PFSK-1 (cell line): Measurements from ENCODE around the gene TTC28.

Source experiments
- FOXP2 ChIP-seq: optimal IDR thresholded peaks from 2 replicates; pipeline ENCODE3; 2011; ENCODE audit warnings: borderline replicate concordance, control low read depth, inconsistent platforms; ENCODE audit not compliant: insufficient read depth; ENCODE audit errors: extremely low read length, extremely low read depth
- POLR2AphosphoS5 ChIP-seq: IDR thresholded peaks from 2 replicates; pipeline ENCODE4 v1.6.1; 2012; ENCODE audit warnings: low read depth, mild to moderate bottlenecking, control low read depth, low read length, moderate library complexity
- REST ChIP-seq, 2 experiments: IDR thresholded peaks; 2 replicates each; pipeline versions ENCODE4 v1.6.1 to v1.8.0; 2011 to 2012; ENCODE audit warnings: low read depth in 2 of 2, low read length in 2 of 2, control low read depth in 1 of 2, inconsistent platforms in 1 of 2, mild to moderate bottlenecking in 1 of 2, moderate library complexity in 1 of 2; ENCODE audit not compliant: insufficient read depth in 1 of 2
- SIN3A ChIP-seq: IDR thresholded peaks from 2 replicates; pipeline ENCODE4 v1.6.1; 2012; ENCODE audit warnings: mild to moderate bottlenecking, low read length, moderate library complexity, borderline replicate concordance; ENCODE audit not compliant: insufficient read depth
- TAF1 ChIP-seq: IDR thresholded peaks from 2 replicates; pipeline ENCODE4 v1.6.1; 2012; ENCODE audit warnings: low read length, control low read depth, borderline replicate concordance; ENCODE audit not compliant: insufficient read depth

GRCh38 chr22:28204382-28204781 lies 475.3 kb downstream of the TTC28 start:
- TF ChIP-seq TAF1 (no peak), REST (IDR thresholded peaks at IDR 0.05; ENCODE audit: insufficient read depth in 1 of 2, low read depth in 2 of 2, low read length in 2 of 2) (no peak), POLR2AphosphoS5 (no peak), SIN3A (no peak), FOXP2 (no peak)
